ENCODE measurements around the gene CLNK.
A peak's percentile ranks its signal among the peaks of the same experiment; 100 is the strongest.

Gene CLNK

DNA sequence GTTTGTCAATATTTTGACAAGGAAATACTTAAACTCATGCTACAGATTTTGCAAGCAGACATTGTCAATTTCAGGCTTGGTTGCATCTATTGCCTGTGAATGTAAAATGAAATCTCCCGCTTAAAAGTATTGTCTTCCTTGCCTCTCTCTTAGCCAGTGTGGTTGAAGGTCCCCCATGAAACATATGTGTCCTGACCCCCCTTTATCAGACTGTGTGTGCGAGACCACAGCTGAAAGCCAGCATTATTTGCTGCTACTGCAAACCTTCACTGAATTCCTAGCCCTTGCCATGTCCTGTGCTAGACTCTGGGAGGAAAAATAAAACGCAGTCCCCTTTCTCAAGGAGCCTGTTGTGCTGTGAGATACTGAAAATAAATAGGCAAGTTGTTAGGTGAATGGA lies 16.6 kb upstream of the CLNK start:
- DNase-seq: no peak

DNA sequence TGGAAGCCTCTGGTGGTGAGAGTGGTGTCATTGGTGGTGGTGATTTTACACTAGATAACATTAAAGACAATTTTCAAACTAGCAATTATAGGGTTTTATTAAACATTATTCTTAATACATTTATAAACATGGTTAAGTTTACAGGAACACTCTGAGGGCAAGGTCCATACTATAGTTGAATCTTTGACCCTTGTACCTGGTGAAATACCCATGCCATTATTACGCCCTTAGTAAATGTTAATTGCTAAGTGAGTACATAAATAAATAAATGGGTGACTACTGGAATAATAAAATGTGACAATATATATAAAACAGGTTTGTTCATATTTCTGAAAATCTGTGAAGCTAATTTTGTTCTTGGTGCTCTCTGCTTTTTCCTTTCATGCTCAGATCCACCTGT lies 13.6 kb upstream of the CLNK start:
- DNase-seq: no peak

DNA sequence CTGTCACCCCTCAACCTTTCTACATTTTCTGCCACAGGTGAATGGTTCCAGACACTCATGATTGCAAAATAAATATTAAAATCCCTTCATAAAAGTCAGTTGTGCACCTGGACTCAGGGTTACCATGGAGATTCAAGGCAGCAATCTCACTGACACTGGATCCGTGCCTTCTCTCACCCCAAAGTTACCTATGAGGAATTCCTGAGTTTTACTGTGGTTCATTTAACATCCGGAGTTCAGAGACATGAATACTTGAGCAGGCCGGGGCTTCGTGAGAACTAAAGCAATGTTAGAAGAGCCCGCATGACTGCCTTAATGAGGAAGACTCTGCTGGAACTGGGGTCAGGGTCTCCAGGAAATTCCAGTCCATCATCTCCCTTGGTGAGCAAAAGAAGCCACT lies 12.5 kb upstream of the CLNK start:
- no peak for DNase-seq

- DNase-seq: no peak
Measured at GRCh38 chr4:10696253-10696652, 11.7 kb upstream of the CLNK start.

GRCh38 chr4:10694828-10695209 lies 10.3 kb upstream of the CLNK start:
- no peak for DNase-seq

DNA sequence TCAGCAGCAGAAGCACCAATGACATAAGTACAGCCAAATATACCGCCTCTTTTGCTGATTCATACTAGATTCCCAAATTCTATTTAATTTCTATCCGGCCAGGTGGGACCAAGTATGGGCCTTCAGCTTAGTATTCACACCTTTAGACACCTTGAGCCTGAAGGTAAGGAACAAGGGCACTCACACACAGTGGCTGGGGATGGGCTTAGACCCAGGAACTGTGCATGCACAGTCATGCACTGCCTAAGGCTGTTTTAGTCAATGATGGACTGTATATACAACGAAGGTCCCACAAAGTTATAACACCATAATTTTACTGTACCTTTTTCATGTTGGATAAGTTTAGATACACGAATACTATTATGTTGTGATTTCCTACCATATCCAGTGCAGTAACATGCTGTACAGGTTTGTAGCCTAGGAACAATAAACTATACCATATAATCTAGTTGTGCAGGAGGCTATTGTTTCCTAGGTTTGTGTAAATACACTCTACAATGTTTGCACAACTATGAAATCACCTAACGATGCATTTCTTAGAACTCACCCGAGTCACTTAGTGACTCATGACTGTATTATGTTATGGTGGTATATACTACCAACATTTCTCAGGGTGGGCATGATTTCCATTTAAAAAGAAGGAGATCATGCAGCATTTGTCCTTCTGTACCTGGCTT lies 9.7 kb upstream of the CLNK start:
- DNase-seq: no peak

DNA sequence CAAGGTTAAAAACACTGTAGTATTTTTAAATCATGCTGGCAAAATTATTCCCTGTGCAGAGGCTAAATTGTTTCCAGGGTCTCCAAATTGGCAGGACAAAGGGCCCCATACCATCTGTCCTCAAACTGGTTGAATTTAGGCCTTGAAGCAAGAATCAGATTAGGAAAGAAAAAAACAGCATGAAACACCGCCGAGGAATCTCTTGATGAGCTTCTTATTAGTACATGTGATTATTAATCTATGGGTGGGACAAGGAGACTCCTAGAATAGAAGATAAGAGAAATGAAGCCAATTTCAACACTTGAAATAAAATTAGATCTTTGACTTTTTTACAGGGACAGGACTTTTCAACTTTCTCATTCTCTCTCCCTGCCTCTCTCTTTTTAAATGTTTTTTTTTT lies 7.1 kb upstream of the CLNK start:
- DNase-seq: no peak

DNA sequence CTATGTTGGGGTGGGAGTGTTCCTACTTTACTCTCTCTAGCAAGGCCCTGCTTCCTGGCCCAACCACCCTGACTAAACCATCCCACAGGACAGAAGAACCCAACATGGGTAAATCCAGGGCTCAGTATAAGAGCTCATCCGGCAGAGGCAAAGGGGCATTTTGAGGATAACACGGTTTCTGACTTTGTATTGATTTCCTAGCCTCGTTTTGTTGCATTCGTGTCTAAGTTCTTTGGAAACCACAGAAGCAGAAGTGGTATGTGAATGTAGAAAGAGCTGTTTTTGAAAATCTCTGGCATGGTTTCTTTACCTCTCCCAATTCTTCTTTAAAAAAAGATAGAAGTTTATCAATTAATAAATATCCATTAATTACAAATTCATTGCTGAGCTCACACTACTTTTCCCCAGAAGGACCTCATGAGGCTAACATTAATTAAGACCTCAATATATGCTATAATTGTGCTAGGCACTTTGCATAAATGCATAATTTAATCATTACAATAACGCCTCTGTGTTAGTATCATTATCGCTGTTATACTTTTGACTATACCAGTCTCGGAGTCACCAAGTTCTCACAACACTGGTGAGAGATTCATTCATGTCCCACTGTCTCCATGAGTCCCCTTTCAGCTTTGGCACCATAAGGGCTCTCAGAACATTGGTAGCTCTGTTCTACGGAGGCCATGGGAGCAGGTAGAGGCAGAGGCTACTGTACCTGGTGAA lies 5.8 kb upstream of the CLNK start:
- DNase-seq: no peak

- DNase-seq: no peak
Measured at GRCh38 chr4:10688846-10689245, 4.3 kb upstream of the CLNK start.

- no peak for DNase-seq
Measured at GRCh38 chr4:10688022-10688421, 3.5 kb upstream of the CLNK start.

- DNase-seq: no peak
Measured at GRCh38 chr4:10687526-10687925, 3.0 kb upstream of the CLNK start.

DNA sequence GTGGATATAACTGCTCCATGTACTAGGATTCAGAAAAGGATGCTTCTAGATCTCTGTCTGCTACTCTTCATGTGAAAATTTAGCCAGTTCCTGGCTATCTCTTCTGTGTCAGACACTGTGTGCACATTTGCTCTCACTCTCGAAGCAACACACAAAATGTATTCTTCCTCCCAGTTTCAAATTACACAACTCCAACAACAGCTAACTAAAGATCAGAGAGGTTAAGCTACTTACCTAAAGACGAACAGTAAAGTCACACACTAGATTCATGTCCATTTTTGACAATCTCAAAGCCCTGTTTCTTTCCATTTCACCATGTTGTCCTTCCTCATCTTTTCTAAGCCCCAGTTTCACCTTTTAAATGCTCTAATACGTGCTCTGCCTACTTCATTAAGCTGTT lies 2.2 kb downstream of the CLNK start:
- no peak for DNase-seq

GRCh38 chr4:10677796-10678497 lies 6.6 kb downstream of the CLNK start:
- DNase-seq: no peak

DNA sequence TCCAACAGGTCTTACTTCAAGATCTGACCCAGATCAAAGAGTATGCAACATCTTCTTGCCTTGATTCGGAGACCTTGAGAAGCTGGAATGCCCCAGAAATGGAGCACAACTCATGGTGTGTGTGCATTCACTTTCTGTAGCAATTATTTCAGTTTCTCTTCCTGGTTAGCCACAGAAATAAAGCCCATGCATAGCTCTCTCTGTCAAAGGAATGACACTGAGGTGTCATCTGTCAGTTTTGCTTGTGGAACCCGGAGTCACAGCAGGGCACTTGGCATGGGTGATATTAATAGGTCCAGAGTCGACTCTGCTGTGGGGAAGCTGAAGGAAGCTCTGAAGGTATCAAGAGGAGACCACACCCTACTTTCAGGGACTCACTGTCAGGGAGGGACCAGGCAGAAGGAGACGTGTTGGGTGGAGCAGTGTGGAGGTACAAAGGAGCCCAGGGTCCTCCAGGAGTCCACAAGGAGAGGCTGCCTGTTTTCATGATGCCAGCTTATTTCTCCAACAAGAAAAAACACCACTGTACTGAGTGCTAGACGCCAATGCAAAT lies 10.7 kb downstream of the CLNK start:
- DNase-seq: no peak

- DNase-seq: no peak
Measured at GRCh38 chr4:10672379-10672778, 12.2 kb downstream of the CLNK start.

DNA sequence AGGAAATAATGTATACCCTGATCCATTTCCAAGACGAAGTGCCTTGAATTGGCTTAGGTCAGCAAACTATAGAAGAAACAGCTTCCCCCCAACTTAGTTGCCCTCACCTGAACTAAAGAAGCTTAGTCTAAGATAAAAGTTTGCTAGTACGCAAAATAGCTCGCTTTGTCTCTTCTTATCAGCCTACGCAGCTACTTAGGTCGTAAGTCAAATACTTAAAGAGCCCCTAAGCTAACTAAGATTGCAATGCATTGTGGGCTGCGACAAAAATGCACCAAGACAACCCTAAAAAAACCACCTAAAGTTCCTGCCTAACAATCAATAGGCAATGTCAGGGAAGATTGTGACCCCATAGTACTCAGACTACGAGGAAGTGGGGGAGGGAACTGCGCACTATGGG lies 12.8 kb downstream of the CLNK start:
- no peak for DNase-seq

DNA sequence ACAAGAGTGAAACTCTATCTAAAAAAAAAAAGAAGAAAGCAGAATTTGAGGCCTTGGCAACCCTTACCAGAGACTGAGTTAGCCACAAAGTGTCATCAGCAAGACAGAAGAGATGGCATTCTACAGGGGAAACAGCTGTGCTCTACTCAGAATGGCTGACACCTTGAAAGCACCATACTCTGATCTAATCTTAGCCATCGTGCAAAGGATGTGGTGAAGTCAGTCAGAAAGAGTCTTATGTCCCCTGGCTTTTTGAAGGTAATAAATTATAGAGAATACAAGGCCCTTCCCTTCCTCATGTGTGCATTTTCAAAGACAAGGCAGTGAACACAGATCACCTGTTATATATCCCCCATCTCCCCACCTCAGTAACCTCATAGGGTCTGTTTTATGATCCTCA lies 13.2 kb downstream of the CLNK start:
- DNase-seq: peak; percentile 48

DNA sequence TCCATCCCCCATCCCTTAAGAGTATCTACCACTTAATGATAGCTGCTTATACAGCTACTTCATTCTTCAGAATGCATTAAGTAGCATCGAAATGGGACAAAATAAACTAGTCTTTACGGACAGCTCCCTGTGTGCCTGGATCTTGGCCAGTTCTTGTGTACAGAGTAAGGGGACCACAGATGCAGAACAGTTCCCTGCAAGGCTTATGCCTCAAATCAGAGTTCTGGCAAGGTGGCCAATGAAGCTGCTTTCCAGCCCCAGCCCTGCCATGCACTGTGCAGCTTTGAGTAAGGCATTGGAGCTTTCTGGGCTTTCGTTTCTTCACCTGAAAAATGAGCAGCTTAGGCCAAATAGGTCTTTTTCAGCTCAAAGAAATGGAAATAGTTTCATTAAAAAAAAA lies 14.2 kb downstream of the CLNK start:
- no peak for DNase-seq

GRCh38 chr4:10667701-10668326 lies 16.8 kb downstream of the CLNK start:
- no peak for DNase-seq

- DNase-seq: no peak
Measured at GRCh38 chr4:10666616-10667015, 18.0 kb downstream of the CLNK start.

- DNase-seq: no peak
Measured at GRCh38 chr4:10664408-10664807, 20.2 kb downstream of the CLNK start.

GRCh38 chr4:10662937-10663336 lies 21.6 kb downstream of the CLNK start:
- DNase-seq: no peak

- DNase-seq: no peak
Measured at GRCh38 chr4:10661047-10661446, 23.5 kb downstream of the CLNK start.

- no peak for DNase-seq
Measured at GRCh38 chr4:10659251-10659650, 25.3 kb downstream of the CLNK start.
